ENCODE data around the gene CP.
"Not testable (repeated sequence)": the region's sequence is repeated elsewhere in the genome, so short reads cannot be mapped to it uniquely, and the experiment has no call there.

Gene CP

DNA sequence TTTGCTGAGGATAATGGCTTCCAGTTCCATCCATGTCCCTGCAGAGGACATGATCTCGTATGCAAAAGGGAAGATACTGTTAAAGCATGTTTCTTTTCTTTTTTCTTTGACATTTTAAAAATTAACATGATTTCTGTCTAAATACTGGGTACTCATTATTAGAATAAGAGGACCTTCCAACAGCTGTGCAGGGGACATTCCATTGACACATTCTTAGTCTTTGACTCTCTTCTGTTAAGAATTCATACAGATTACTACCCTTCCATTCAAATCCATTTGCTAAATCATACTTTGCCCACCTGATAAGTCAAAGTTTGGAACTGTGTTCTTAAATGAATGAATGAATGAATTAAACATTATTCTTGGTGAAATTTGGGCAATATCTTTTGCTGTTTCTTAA lies 5.1 kb upstream of the CP start:
- DNase-seq: no peak

DNA sequence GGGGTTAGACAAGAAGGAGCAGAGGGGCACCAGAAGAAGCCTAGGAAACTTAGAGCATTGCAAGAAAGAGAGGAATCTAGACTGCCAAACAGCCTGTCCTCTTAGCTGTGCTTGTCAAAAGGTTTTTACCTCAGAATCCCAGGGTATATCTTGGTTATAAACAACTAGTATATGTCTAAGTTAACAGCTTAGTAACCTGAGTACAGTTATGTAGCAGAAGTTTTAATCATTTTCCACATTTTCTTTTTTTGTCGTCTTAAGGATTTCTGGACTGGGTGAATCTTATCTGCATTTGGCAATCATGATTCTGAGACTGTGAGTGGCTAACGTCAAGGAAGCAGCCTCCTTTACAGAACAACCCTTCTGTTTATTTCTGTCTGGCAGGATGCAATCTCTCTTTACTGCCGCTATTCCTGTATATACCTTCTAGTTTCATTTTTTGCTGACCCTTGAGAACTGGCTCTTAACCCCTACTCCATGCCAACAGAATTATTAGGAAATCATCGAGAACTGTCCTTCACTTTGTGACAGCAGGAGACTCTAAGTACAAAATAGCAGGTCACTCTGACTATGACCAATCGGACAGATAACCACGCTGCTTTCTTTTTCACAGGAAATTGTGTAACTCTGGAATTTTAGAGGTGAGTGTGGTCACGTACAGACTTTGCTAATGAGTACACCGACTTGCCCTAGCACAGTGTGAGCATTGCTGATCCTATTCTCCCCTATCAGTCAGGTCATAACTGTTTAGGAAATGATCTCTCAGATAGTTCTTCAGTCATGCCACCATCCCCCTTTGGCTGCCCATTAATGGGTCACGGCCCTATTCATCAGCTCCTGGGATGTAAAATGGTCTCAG lies 3.3 kb upstream of the CP start:
- no peak for DNase-seq

- no peak for DNase-seq
Measured at GRCh38 chr3:149223461-149223820, 1.8 kb upstream of the CP start.

- not testable (repeated sequence) for DNase-seq
Measured at GRCh38 chr3:149219380-149220121, 2.1 kb downstream of the CP start.

- no peak for DNase-seq
Measured at GRCh38 chr3:149217347-149217746, 4.3 kb downstream of the CP start.

- DNase-seq: no peak
Measured at GRCh38 chr3:149216193-149216869, 5.3 kb downstream of the CP start.

DNA sequence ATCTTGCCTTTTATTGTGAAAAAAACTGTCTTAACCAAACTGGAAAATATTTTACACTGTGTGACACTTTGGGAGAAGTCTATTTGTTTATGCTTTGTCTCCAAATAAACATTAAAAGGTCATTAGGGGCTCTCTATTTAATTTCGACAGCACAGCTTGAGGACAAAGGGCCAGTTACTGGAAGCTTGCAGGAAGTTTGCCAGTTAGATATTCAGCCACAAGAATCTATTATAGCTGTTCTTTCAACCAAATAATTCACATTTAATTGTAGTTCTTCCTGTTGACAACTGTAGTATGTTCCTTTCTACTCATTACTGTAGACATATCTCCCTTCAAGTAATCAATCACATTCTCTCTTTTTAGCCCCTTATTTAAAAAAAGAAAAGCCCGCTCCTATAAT lies 6.1 kb downstream of the CP start:
- no peak for DNase-seq

DNA sequence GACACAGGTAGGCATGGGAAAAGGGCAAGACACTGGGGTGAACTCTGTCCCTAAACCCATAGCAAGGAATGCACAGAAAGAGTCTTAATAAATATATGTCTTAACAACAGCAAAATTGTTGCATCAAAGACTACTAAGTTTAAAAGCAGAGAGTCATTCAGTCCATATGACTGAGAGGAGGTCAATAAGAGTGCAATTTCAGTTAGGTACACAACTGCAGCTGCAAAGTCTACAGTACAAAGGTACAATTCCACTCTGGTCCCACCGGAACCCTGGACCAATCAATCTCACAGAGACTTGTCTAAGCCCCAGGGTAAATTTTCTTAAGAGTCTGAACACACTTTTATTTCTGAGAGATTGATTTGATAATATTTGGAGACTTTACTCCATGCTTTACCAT lies 6.9 kb downstream of the CP start:
- no peak for DNase-seq

DNA sequence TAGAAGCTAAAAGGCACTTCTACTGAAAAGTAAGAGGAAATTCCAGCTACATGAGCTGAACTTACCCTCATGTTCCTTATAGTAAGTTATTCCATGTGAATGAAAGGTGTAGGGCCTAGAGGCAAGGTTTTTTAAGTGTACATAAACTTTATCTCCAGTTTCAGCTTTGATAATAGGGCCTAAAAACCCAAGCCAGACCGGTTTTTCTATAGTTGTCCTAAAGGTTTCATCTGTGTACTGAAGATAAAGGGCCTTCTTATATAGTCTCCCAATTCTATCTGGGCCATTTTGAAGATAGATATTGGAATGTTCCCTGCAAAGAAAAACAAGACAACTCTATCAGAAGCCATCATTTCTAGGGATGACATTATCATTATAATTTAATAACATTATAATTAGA lies 9.2 kb downstream of the CP start:
- no peak for DNase-seq

DNA sequence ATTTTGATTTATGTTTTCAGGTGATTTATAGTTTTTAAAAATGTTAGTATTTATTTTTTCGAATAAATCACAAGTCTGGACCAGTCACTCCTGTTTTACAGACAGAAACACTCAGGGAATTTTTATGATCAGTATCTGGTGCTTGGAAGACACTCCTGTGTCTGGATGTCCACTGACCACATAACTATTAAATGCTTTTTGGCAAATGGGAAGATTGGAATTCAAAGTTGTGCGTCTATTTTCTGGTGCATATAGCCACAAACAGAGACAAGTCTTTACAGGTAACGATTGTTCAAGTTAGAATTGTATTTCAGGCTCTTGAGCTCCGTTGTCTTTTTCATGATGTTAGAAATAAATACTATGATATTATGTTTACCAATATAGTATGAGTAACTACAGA lies 12.2 kb downstream of the CP start:
- no peak for DNase-seq

DNA sequence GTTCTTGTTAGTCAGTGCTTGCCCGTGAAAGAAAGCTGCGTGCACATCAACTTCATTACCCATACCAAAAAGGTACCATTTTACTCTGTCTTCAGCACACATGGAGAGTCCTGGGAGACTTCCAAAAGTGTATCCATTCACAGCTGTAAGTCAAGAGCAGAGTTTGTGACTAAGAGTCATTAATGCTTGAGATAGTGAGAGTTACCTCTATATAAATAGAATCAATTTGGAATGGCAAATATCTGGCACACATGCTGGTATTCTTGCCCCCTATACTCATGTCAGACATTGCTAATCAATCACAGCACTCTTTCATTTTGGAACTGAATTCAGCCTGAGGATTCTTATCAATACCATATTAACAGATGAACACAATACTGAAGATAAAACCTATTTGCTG lies 14.2 kb downstream of the CP start:
- no peak for DNase-seq

GRCh38 chr3:149204390-149204991 lies 17.1 kb downstream of the CP start:
- no peak for DNase-seq

DNA sequence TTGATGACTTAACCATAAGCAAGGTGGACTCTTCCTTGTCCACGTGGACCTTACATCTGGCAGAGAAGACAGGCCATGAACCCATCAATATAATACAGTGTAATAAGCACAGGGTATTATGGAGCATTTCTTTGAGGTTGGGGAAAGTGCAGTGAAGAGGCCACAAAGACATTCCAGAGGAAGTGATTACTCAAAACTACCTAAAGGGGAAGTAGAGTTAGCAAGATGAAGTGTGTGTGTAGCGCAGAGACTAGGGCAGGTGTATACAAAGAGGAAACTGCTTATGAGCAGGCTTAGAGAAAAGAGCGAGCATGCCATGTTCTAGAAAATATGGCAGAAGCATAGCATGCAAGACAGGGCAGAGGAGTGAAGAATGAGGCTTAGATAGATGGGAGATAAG lies 17.9 kb downstream of the CP start:
- DNase-seq: no peak

DNA sequence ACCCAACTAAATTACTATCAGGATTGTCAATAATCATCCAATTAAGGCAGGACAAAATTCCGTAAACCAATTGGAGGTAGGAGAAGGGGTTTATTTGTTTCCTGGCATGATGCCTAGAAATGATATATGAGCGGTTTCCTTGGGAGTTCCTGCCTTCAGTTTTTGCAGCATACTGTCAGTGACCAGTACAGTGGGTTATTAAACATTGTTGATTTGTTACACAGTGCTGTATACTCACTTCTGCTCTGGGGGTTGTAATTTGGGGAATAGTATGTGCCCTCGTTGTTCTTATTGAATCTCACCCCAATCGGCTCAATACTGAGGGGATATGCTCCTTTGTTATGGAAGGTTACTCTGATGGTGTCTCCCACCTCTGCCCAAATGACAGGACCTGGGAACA lies 22.2 kb downstream of the CP start:
- no peak for DNase-seq

DNA sequence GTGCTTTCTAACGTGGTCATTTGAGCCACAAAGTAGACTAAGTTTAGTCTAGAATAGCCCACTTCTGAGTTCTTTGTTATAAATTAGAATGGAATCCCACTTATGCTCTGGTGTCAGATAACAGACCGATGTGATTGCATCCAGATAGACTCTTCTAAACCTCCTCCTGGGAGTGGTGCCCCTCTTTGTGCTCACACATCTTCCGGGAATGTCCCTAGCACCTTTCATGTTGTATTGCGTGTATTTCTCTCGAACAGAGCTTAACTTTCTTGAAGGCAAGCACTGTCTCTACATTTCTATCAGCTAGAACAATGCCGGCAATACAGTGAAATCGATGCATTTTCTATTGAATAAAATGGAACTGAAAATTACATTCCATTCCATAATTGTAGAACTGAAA lies 23.0 kb downstream of the CP start:
- no peak for DNase-seq

GRCh38 chr3:149197669-149198068 lies 24.0 kb downstream of the CP start:
- no peak for DNase-seq

GRCh38 chr3:149196805-149197592 lies 24.6 kb downstream of the CP start:
- not testable (repeated sequence) for DNase-seq

GRCh38 chr3:149195221-149195620 lies 26.4 kb downstream of the CP start:
- DNase-seq: no peak

DNA sequence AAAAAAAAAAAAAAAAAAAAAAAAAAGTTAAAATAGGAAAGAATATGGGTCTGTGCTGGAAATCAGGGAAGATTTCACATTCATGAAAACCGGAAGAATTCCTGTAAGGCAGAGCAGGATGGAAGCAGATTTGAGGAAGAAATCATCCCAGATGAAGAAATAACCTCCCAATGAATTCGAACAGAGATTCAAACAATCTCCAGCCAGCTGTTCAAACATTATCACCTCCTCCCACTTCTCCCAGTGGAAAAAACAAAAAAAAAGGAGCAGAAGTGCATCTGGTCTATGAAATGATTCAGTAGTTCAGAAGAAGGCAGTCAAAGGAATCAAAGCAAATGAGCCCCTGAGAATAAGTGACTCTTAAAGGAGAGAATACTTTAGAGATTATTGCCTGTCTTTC lies 33.1 kb downstream of the CP start:
- DNase-seq: no peak

DNA sequence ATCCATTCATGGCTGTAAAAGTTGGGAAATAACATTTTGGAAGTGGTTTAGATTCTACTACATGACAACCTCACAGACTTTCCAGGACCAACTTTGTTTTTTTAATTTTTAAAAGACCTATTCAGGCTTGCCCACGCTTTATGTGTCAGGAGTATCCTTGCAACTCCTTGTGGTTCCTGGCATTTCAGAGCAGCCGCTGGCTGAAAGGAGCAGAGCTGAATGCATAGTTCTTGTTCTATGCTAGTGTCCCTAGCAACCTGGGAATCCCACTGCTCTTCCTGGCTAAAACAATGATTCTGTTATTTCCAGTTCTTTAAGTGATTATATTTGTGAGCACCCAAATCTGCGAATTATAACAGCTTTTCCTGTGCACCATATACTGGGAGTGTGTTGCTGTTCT lies 34.9 kb downstream of the CP start:
- DNase-seq: no peak

DNA sequence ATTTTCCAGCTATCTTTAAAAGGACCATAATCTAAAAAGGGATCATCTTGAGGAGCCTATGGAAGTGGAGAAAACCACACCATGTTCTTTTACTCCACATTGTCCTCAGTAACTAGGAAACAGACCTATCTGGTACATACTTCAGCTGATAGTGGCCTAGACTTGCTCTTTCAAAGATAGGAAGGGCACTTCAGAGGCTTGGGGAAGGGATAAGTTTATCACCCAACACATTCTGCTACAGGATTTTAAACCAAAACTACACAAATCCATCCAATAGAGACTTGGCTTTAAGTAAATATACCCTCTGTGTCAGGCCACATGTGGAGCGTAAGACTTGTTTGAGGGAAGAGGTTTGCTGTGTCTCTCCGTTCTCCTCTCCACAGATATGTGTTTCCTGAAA lies 35.4 kb downstream of the CP start:
- no peak for DNase-seq

- DNase-seq: no peak
Measured at GRCh38 chr3:149181182-149181581, 40.4 kb downstream of the CP start.
